Measurements from ENCODE around the gene IL15RA.

- TF ChIP-seq CTCF (IDR thresholded peaks at IDR 0.05; ENCODE audit: insufficient read depth, low read length) (no peak), GABPA (IDR thresholded peaks at IDR 0.05; ENCODE audit: low read depth) (no peak), SPI1 (IDR thresholded peaks at IDR 0.05; ENCODE audit: borderline replicate concordance, low read depth) (no peak), POLR2AphosphoS5 (IDR thresholded peaks at IDR 0.05; ENCODE audit: low read depth) (no peak)
These were observed 45.0 kb downstream of the IL15RA start for GRCh38 chr10:5932345-5932744.
